ENCODE measurements around the gene UTP3. TPM values are rescaled to one million over a fixed set of nuclear protein-coding genes. Genes with fewer than 3 reads are reported as not detected.

Gene UTP3
- total and polyA plus RNA-seq, 9 of the 15 experiments (the other 6 are each of a cell fraction or from before 2014, with no cell fraction given) = 11.9 to 69.3 (median 34.0) TPM

DNA sequence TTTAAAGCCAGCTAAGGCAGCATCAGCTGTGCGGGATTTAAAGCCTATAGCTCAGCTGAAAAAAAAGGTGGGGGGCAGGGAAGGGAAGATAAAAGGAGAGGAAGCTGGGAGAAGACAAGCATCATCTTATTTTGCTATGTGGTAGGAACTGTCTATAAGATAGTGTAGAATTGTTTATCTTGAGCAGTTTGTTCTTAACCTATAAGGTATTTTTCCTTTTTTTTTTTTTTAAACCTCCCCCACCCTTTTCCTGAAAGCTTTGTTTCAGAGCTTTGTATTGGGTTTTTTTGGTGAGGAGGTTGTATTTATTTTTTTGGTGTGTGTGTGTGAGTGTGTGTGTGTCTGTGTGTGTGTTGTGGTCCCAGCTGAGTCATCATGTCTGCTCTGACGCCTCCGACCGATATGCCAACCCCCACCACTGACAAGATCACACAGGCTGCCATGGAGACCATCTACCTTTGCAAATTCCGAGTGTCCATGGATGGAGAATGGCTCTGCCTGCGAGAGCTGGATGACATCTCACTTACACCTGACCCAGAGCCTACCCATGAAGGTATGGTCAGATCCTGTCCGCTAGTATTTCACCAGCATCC is 34.0 kb downstream of the UTP3 start (continued):
- TF ChIP-seq, protein P1, sequence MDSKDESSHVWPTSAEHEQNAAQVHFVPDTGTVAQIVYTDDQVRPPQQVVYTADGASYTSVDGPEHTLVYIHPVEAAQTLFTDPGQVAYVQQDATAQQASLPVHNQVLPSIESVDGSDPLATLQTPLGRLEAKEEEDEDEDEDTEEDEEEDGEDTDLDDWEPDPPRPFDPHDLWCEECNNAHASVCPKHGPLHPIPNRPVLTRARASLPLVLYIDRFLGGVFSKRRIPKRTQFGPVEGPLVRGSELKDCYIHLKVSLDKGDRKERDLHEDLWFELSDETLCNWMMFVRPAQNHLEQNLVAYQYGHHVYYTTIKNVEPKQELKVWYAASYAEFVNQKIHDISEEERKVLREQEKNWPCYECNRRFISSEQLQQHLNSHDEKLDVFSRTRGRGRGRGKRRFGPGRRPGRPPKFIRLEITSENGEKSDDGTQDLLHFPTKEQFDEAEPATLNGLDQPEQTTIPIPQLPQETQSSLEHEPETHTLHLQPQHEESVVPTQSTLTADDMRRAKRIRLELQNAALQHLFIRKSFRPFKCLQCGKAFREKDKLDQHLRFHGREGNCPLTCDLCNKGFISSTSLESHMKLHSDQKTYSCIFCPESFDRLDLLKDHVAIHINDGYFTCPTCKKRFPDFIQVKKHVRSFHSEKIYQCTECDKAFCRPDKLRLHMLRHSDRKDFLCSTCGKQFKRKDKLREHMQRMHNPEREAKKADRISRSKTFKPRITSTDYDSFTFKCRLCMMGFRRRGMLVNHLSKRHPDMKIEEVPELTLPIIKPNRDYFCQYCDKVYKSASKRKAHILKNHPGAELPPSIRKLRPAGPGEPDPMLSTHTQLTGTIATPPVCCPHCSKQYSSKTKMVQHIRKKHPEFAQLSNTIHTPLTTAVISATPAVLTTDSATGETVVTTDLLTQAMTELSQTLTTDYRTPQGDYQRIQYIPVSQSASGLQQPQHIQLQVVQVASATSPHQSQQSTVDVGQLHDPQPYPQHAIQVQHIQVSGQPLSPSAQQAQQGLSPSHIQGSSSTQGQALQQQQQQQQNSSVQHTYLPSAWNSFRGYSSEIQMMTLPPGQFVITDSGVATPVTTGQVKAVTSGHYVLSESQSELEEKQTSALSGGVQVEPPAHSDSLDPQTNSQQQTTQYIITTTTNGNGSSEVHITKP (IDR thresholded peaks at IDR 0.05; ENCODE audit: partially characterized antibody) = peak; percentile 13
- TF ChIP-seq, protein P2, sequence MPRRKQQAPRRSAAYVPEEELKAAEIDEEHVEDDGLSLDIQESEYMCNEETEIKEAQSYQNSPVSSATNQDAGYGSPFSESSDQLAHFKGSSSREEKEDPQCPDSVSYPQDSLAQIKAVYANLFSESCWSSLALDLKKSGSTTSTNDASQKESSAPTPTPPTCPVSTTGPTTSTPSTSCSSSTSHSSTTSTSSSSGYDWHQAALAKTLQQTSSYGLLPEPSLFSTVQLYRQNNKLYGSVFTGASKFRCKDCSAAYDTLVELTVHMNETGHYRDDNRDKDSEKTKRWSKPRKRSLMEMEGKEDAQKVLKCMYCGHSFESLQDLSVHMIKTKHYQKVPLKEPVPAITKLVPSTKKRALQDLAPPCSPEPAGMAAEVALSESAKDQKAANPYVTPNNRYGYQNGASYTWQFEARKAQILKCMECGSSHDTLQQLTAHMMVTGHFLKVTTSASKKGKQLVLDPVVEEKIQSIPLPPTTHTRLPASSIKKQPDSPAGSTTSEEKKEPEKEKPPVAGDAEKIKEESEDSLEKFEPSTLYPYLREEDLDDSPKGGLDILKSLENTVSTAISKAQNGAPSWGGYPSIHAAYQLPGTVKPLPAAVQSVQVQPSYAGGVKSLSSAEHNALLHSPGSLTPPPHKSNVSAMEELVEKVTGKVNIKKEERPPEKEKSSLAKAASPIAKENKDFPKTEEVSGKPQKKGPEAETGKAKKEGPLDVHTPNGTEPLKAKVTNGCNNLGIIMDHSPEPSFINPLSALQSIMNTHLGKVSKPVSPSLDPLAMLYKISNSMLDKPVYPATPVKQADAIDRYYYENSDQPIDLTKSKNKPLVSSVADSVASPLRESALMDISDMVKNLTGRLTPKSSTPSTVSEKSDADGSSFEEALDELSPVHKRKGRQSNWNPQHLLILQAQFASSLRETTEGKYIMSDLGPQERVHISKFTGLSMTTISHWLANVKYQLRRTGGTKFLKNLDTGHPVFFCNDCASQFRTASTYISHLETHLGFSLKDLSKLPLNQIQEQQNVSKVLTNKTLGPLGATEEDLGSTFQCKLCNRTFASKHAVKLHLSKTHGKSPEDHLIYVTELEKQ (CRISPR knock-in tag; IDR thresholded peaks at IDR 0.05) = no peak
- TF ChIP-seq KDM2B (CRISPR knock-in tag; IDR thresholded peaks at IDR 0.05) (no peak), ZNF57 (CRISPR knock-in tag; IDR thresholded peaks at IDR 0.05) (no peak), MAFF (IDR thresholded peaks at IDR 0.05; ENCODE audit: low read length) (peak; percentile 57; the same call in 1 of the 2 replicates), TBP (optimal IDR thresholded peaks at IDR 0.05; ENCODE audit: low read depth, low read length) (no peak), KDM1A (IDR thresholded peaks at IDR 0.05) (peak in 1 of 2 experiments; percentile 41; a peak in 2 of 4 replicates), RFX5 (IDR thresholded peaks at IDR 0.05; ENCODE audit: low read depth, low read length) (no peak), ELF2 (CRISPR knock-in tag; IDR thresholded peaks at IDR 0.05) (no peak), HDAC1 (IDR thresholded peaks at IDR 0.05) (peak in 1 of 2 experiments; percentile 59; a peak in 2 of 4 replicates), ARHGAP35 (IDR thresholded peaks at IDR 0.05; ENCODE audit: partially characterized antibody) (no peak), BRD9 (IDR thresholded peaks at IDR 0.05; ENCODE audit: low read depth, partially characterized antibody) (no peak), ZNF253 (CRISPR knock-in tag; conservative IDR thresholded peaks at IDR 0.05) (no peak), SMAD4 (CRISPR knock-in tag; conservative IDR thresholded peaks at IDR 0.05) (peak; percentile 35; the same call in 1 of the 2 replicates), THRAP3 (IDR thresholded peaks at IDR 0.05; ENCODE audit: borderline replicate concordance) (no peak)
- TF ChIP-seq, protein P3, sequence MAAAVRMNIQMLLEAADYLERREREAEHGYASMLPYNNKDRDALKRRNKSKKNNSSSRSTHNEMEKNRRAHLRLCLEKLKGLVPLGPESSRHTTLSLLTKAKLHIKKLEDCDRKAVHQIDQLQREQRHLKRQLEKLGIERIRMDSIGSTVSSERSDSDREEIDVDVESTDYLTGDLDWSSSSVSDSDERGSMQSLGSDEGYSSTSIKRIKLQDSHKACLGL (CRISPR knock-in tag; IDR thresholded peaks at IDR 0.05; ENCODE audit: borderline replicate concordance, poor library complexity, severe bottlenecking) = no peak
- TF ChIP-seq, protein P4, sequence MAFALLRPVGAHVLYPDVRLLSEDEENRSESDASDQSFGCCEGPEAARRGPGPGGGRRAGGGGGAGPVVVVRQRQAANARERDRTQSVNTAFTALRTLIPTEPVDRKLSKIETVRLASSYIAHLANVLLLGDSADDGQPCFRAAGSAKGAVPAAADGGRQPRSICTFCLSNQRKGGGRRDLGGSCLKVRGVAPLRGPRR (CRISPR knock-in tag; IDR thresholded peaks at IDR 0.05) = no peak
- TF ChIP-seq, protein P5, sequence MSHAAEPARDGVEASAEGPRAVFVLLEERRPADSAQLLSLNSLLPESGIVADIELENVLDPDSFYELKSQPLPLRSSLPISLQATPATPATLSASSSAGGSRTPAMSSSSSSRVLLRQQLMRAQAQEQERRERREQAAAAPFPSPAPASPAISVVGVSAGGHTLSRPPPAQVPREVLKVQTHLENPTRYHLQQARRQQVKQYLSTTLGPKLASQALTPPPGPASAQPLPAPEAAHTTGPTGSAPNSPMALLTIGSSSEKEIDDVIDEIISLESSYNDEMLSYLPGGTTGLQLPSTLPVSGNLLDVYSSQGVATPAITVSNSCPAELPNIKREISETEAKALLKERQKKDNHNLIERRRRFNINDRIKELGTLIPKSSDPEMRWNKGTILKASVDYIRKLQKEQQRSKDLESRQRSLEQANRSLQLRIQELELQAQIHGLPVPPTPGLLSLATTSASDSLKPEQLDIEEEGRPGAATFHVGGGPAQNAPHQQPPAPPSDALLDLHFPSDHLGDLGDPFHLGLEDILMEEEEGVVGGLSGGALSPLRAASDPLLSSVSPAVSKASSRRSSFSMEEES (CRISPR knock-in tag; IDR thresholded peaks at IDR 0.05) = no peak

Data from K562 (cell line).